ENCODE measurements around the gene DDX23.
A peak's percentile ranks its signal among the peaks of the same experiment; 100 is the strongest.
"Not testable (repeated sequence)": the region's sequence is repeated elsewhere in the genome, so short reads cannot be mapped to it uniquely, and the experiment has no call there.

DDX23 gene

GRCh38 chr12:48865281-48866051 is 13.5 kb upstream of the DDX23 start, which contains the start of gene RND1:
Gene RND1, minus strand, starts transcription at chr12:48865870. Its CDS starts 103 bp downstream, at chr12:48865767.
- DNase-seq, result peak; percentile 88 to 98 (median 94)
- intact Hi-C loops (cut with DNase I), result no loop called here

GRCh38 chr12:48863291-48863690 is 11.3 kb upstream of the DDX23 start:
- intact Hi-C loops (cut with DNase I), result no loop called here
- peak; percentile 22 to 85 (median 62) for DNase-seq

- DNase-seq, result peak in 20 of 42 donors; percentile 12 to 57 (median 28)
- intact Hi-C loops (cut with DNase I), result no loop called here
These were observed 10.8 kb upstream of the DDX23 start for GRCh38 chr12:48862760-48863159.

GRCh38 chr12:48861111-48861510 is 9.1 kb upstream of the DDX23 start:
- intact Hi-C loops (cut with DNase I), result no loop called here

GRCh38 chr12:48860236-48860635 is 8.3 kb upstream of the DDX23 start:
- DNase-seq; intact Hi-C loops (cut with DNase I): not testable (repeated sequence)

More at GRCh38 chr12:48861111-48861510, 9.1 kb upstream of the DDX23 start:
- DNase-seq, result peak in 3 of 42 donors; percentile 11 to 32 (median 14)

- intact Hi-C loops (cut with DNase I), result loop anchor here (5.0 kb wide), 1 partner anchor 78 kb away; no protein-coding TSS in a partner anchor
- no peak for DNase-seq
These were observed 7.6 kb upstream of the DDX23 start for GRCh38 chr12:48859607-48860006.

- DNase-seq, result no peak
- intact Hi-C loops (cut with DNase I), result loop anchor here (5.0 kb wide), 1 partner anchor 79 kb away; no protein-coding TSS in a partner anchor
These were observed 6.1 kb upstream of the DDX23 start for GRCh38 chr12:48858043-48858442.

GRCh38 chr12:48857278-48857994 is 5.5 kb upstream of the DDX23 start:
- DNase-seq, result no peak
- intact Hi-C loops (cut with DNase I), result loop anchor here (5.0 kb wide), 1 partner anchor 80 kb away; no protein-coding TSS in a partner anchor

GRCh38 chr12:48856379-48856778 is 4.4 kb upstream of the DDX23 start:
- intact Hi-C loops (cut with DNase I), result loop anchor here (5.0 kb wide), 1 partner anchor 81 kb away; no protein-coding TSS in a partner anchor
- DNase-seq, result no peak

- not testable (repeated sequence) for DNase-seq
- intact Hi-C loops (cut with DNase I), result loop anchor here (5.0 kb wide), 1 partner anchor 82 kb away; no protein-coding TSS in a partner anchor
These were observed 3.0 kb upstream of the DDX23 start for GRCh38 chr12:48854932-48855331.

GRCh38 chr12:48854488-48854887 is 2.5 kb upstream of the DDX23 start:
- intact Hi-C loops (cut with DNase I), result no loop called here
- DNase-seq, result no peak

- DNase-seq, result peak; percentile 56 to 97 (median 91)
- intact Hi-C loops (cut with DNase I), result loop anchor here (2.0 kb wide), 1 partner anchor 38 kb away; no protein-coding TSS in a partner anchor
These were observed 1.0 kb upstream of the DDX23 start for GRCh38 chr12:48852734-48853688.

GRCh38 chr12:48842021-48842420 is 9.9 kb downstream of the DDX23 start:
- DNase-seq; intact Hi-C loops (cut with DNase I): not testable (repeated sequence)

- intact Hi-C loops (cut with DNase I), result no loop called here
- no peak for DNase-seq
These were observed 13.9 kb downstream of the DDX23 start for GRCh38 chr12:48838048-48838447.

- DNase-seq, result no peak
- intact Hi-C loops (cut with DNase I), result no loop called here
These were observed 19.5 kb downstream of the DDX23 start for GRCh38 chr12:48832321-48833060.

- intact Hi-C loops (cut with DNase I), result no loop called here
These were observed 20.7 kb downstream of the DDX23 start for GRCh38 chr12:48831257-48831656.

GRCh38 chr12:48828841-48829575 is 23.0 kb downstream of the DDX23 start:
- no peak for DNase-seq
- intact Hi-C loops (cut with DNase I), result no loop called here

More at GRCh38 chr12:48831257-48831656, 20.7 kb downstream of the DDX23 start:
- DNase-seq, result no peak
